Coronary artery (tissue), 2 donors: ENCODE data around the gene ACAN.

ENCODE experiments used
- DNase-seq: peaks from one replicate; pipeline ENCODE4 v3.0.0-alpha.2; 2017; ENCODE audit warnings: low spot score
- H3K27ac ChIP-seq, 2 donors: fragments of 200-600 bp; sonication (generic); one replicate each; pipeline ENCODE4 v1.5.1; 2016 to 2019
- H3K4me3 ChIP-seq: fragments of 200-600 bp; sonication (generic); 2 replicates; pipeline ENCODE4 v1.5.1; 2016; ENCODE audit warnings: mild to moderate bottlenecking, moderate library complexity
- CTCF ChIP-seq: fragments of 200-600 bp; sonication (generic); IDR thresholded peaks from one replicate; pipeline ENCODE4 v1.5.1; 2019; ENCODE audit warnings: antibody characterized with exemption

ACAN gene

GRCh38 chr15:88838667-88839066 lies 35.4 kb downstream of the ACAN start:
- no peak overlapping the region for H3K4me3 ChIP-seq
- no peak for TF ChIP-seq CTCF
- no peak overlapping the region for H3K27ac ChIP-seq
- DNase-seq = no peak

- no peak overlapping the region for H3K27ac ChIP-seq
- TF ChIP-seq CTCF = no peak
- no peak overlapping the region for H3K4me3 ChIP-seq
- DNase-seq = no peak
Observed at GRCh38 chr15:88839146-88839545, 35.9 kb downstream of the ACAN start.

GRCh38 chr15:88839961-88840360 lies 36.7 kb downstream of the ACAN start:
- DNase-seq = no peak
- H3K27ac ChIP-seq = no peak overlapping the region
- TF ChIP-seq CTCF = no peak
- no peak overlapping the region for H3K4me3 ChIP-seq

GRCh38 chr15:88841236-88841635 lies 38.0 kb downstream of the ACAN start:
- no peak for TF ChIP-seq CTCF
- no peak overlapping the region for H3K27ac ChIP-seq
- no peak overlapping the region for H3K4me3 ChIP-seq
- no peak for DNase-seq

- H3K27ac ChIP-seq = no peak overlapping the region
- no peak for TF ChIP-seq CTCF
Observed at GRCh38 chr15:88842156-88842555, 38.9 kb downstream of the ACAN start.

GRCh38 chr15:88843334-88843733 lies 40.1 kb downstream of the ACAN start:
- H3K4me3 ChIP-seq = no peak overlapping the region
- TF ChIP-seq CTCF = no peak
- no peak for DNase-seq
- no peak overlapping the region for H3K27ac ChIP-seq

More at GRCh38 chr15:88842156-88842555, 38.9 kb downstream of the ACAN start:
- DNase-seq = no peak
- H3K4me3 ChIP-seq = no peak overlapping the region

GRCh38 chr15:88844749-88845386 lies 41.6 kb downstream of the ACAN start:
- Histone ChIP-seq H3K27ac (no peak overlapping the region), H3K4me3 (no peak overlapping the region)
- DNase-seq = no peak
- no peak for TF ChIP-seq CTCF
